HepG2 (cell line): ENCODE results near the gene USP2. TPM values are rescaled to one million over a fixed set of nuclear protein-coding genes. Genes with fewer than 3 reads are reported as not detected.
A peak's percentile ranks its signal among the peaks of the same experiment; 100 is the strongest.

ENCODE experiments used
- ATAC-seq: fragments of 200-7000 bp; cut with Tn5 transposase; 3 replicates; pipeline ENCODE4 v1.9.1; 2020; ENCODE audit warnings: mild to moderate bottlenecking, moderate library complexity
- BruUV-seq: library from RNA; stranded (reverse); fragments of 400-500 nt; replicated peaks from 2 replicates; lab custom pipeline; 2021; lab: Mats Ljungman, UMichigan
- CTCF ChIA-PET: fragments of 300-600 bp; formaldehyde crosslinking; extraction: SDS; loops from one replicate; lab custom pipeline; 2021; ENCODE audit warnings: low total read pairs, inconsistent platforms, low intra/inter-chr PET ratio; lab: Yijun Ruan, JAX
- POLR2A ChIA-PET: fragments of 350-600 bp; sonication (Branson Sonifier 250); formaldehyde crosslinking; loops from one replicate; lab custom pipeline; 2020; ENCODE audit warnings: antibody characterized with exemption, inconsistent platforms; lab: Yijun Ruan, JAX
- DNase-seq: peaks from one replicate; pipeline ENCODE4 v3.0.0-alpha.2; 2015; ENCODE audit warnings: low spot score
- FAIRE-seq: peaks from 3 replicates; lab custom pipeline; 2011; peaks lifted over from hg19 to GRCh38; lab: Jason Lieb, UNC
- H2AFZ ChIP-seq: one replicate; pipeline ENCODE4 v1.6.1; 2011; ENCODE audit warnings: low read length, inconsistent platforms
- H3K27ac ChIP-seq: fragments of 300-600 bp; 3 replicates; pipeline ENCODE4 v1.8.0; 2011; ENCODE audit warnings: mixed run types, mild to moderate bottlenecking, mixed read lengths, low read length, inconsistent platforms; ENCODE audit not compliant: insufficient read depth; ENCODE audit errors: extremely low read length
- H3K27me3 ChIP-seq, 2 experiments: fragments of 200-600 bp in 1 of 2; 2 replicates in 1 of 2; 3 replicates in 1 of 2; pipeline versions ENCODE4 v1.6.0 to v1.8.0; 2011; ENCODE audit warnings: low read length in 2 of 2, mild to moderate bottlenecking in 2 of 2, moderate library complexity in 2 of 2, inconsistent platforms in 1 of 2; ENCODE audit not compliant: insufficient read depth in 2 of 2, control insufficient read depth in 1 of 2
- H3K36me3 ChIP-seq, 2 experiments: fragments of 200-600 bp in 1 of 2; replicated peaks in 1 of 2; 2 replicates in 1 of 2; 3 replicates in 1 of 2; pipeline versions ENCODE4 v1.5.1 to v1.8.0; 2011; ENCODE audit warnings: low read length in 2 of 2, inconsistent platforms in 1 of 2; ENCODE audit not compliant: insufficient read depth in 2 of 2, control insufficient read depth in 1 of 2
- H3K4me1 ChIP-seq: 2 replicates; pipeline ENCODE4 v1.5.1; 2012; ENCODE audit warnings: low read length, inconsistent platforms; ENCODE audit not compliant: insufficient read depth
- H3K4me2 ChIP-seq: 2 replicates; pipeline ENCODE4 v1.6.0; 2011; ENCODE audit warnings: low read depth, low read length, inconsistent platforms
- H3K4me3 ChIP-seq, 3 experiments: fragments of 200-600 bp in 1 of 3; sonication (generic), shearing (Covaris generic) in 1 of 3; replicated peaks in 1 of 3; 2 replicates each; pipeline ENCODE4 v1.5.1; 2011 to 2016; ENCODE audit warnings: low read length in 3 of 3, inconsistent platforms in 2 of 3, low read depth in 2 of 3, mild to moderate bottlenecking in 2 of 3, control low read depth in 1 of 3, mixed read lengths in 1 of 3; ENCODE audit not compliant: insufficient read depth in 1 of 3
- H3K79me2 ChIP-seq: one replicate; pipeline ENCODE4 v1.6.1; 2011; ENCODE audit warnings: low read length, inconsistent platforms; ENCODE audit not compliant: insufficient read depth
- H3K9ac ChIP-seq: 2 replicates; pipeline ENCODE4 v1.6.0; 2011; ENCODE audit warnings: mild to moderate bottlenecking, low read depth, low read length, inconsistent platforms; ENCODE audit not compliant: insufficient read depth
- H3K9me3 ChIP-seq: 2 replicates; pipeline ENCODE4 v1.5.1; 2012; ENCODE audit warnings: mild to moderate bottlenecking, low read length
- H4K20me1 ChIP-seq: 2 replicates; pipeline ENCODE4 v1.6.0; 2011; ENCODE audit warnings: inconsistent platforms, mild to moderate bottlenecking, low read length, moderate library complexity; ENCODE audit not compliant: insufficient read depth
- HDAC6 ChIP-seq: fragments of 200-600 bp; sonication (generic); IDR thresholded peaks from 2 replicates; pipeline ENCODE4 v1.7.0; 2017; ENCODE audit warnings: mild to moderate bottlenecking, antibody characterized with exemption, low read length, low read depth
- MATR3 ChIP-seq: sonication (generic); formaldehyde crosslinking; IDR thresholded peaks from 2 replicates; pipeline ENCODE4 v1.4.0; 2020; ENCODE audit warnings: missing genetic modification reagents
- PAF1 ChIP-seq: IDR thresholded peaks from 2 replicates; pipeline ENCODE4 v1.6.1; 2016; ENCODE audit warnings: missing genetic modification reagents, missing compliant biosample characterization
- PHF21A ChIP-seq: sonication (generic); formaldehyde crosslinking; IDR thresholded peaks from 2 replicates; pipeline ENCODE4 v1.5.0; 2020; ENCODE audit warnings: mild to moderate bottlenecking, missing genetic modification reagents
- RFX5 ChIP-seq: IDR thresholded peaks from 2 replicates; pipeline ENCODE4 v1.6.1; 2011; ENCODE audit warnings: low read depth, low read length, improper control_type of control experiment
- SOX6 ChIP-seq, 2 experiments: fragments of 450-650 bp in 1 of 2; sonication (generic) in 1 of 2; formaldehyde crosslinking in 1 of 2; IDR thresholded peaks; 2 replicates each; pipeline versions ENCODE4 v1.4.0 to v1.6.1; 2017 to 2020; ENCODE audit warnings: antibody characterized with exemption in 1 of 2, mild to moderate bottlenecking in 1 of 2, missing genetic modification reagents in 1 of 2
- ZNF629 ChIP-seq: sonication (generic); formaldehyde crosslinking; conservative IDR thresholded peaks from 2 replicates; pipeline ENCODE4 v1.5.0; 2020; ENCODE audit warnings: missing genetic modification reagents
- ZSCAN20 ChIP-seq: sonication (generic); formaldehyde crosslinking; IDR thresholded peaks from 2 replicates; pipeline ENCODE4 v1.4.0; 2020; ENCODE audit warnings: missing genetic modification reagents, mild to moderate bottlenecking, borderline replicate concordance
- ZSCAN31 ChIP-seq: sonication (generic); formaldehyde crosslinking; IDR thresholded peaks from 2 replicates; pipeline ENCODE4 v1.5.0; 2020; ENCODE audit warnings: low read depth, mild to moderate bottlenecking, missing genetic modification reagents
- WGBS: methylation state at CpG from one replicate; pipeline ENCODE4 v1.1.6; 2017; ENCODE audit warnings: low lambda C conversion rate; 5-methylcytosine and 5-hydroxymethylcytosine counted together
- in situ Hi-C: cut with HindIII; loops from 2 replicates; pipeline ENCODE4 v1.10.0; 2017; ENCODE audit warnings: low pct_unique_long_range_greater_than_20kb; ENCODE audit not compliant: extremely low pct_ligation_motif_present
- intact Hi-C: fragments of 100-400 bp; cut with micrococcal nuclease; formaldehyde crosslinking; loops from one replicate; pipeline ENCODE4 v1.10.0; 2022; ENCODE audit not compliant: unreplicated experiment
- polyA plus RNA-seq, 8 experiments: library from polyadenylated mRNA; depleted of rRNA in 3 of 8; stranded (reverse) in 7 of 8; unstranded in 1 of 8; fragments of >200 nt; fragmentation: Illumina TruSeq in 4 of 8; extraction: Trizol in 4 of 8; gene quantifications; 2 replicates each; pipeline versions ENCODE4 v1.2.1 to v1.2.3, GENCODE V29; 2011 to 2016; ENCODE audit warnings: low read depth in 4 of 8, missing spikeins in 1 of 8, mixed read lengths in 1 of 8; ENCODE audit not compliant: insufficient read depth in 1 of 8
- total RNA-seq, 5 experiments: library from RNA; depleted of rRNA; stranded (reverse); fragments of >200 nt; fragmentation: Illumina TruSeq; extraction: Trizol; gene quantifications; 2 replicates each; pipeline ENCODE4 v1.2.3, GENCODE V29; 2016; ENCODE audit warnings: low read depth in 1 of 5

Gene USP2
- total and polyA plus RNA-seq, 2 of the 13 experiments (the other 11 are each of a cell fraction or from before 2014, with no cell fraction given), result 2.5 to 6.0 TPM

- TF ChIP-seq ZNF629 (CRISPR knock-in tag) (no peak), RFX5 (no peak), ZSCAN20 (CRISPR knock-in tag) (no peak)
Measured at GRCh38 chr11:119329320-119329719, 52.2 kb downstream of the USP2 start (continued).

GRCh38 chr11:119324189-119324588 lies 57.3 kb downstream of the USP2 start:
- H4K20me1 ChIP-seq, result no peaks in the 10 kb centered on the region
- ATAC-seq (no peak), FAIRE-seq (no peak), DNase-seq (no peak)
- peaks cover 51% of the 10 kb centered on the region for H3K4me1 ChIP-seq
- no peaks in the 10 kb centered on the region; a peak in 1 of 5 replicates for H3K27me3 ChIP-seq
- WGBS, result 27% methylated on average over 4 of the region's 4 CpGs
- TF ChIP-seq ZSCAN31 (CRISPR knock-in tag), result no peak
- TF ChIP-seq PAF1 (CRISPR knock-in tag), result no peak
- TF ChIP-seq HDAC6, result no peak
- TF ChIP-seq SOX6 (IDR thresholded peaks at IDR 0.05), result no peak
- TF ChIP-seq SOX6 (CRISPR knock-in tag; IDR thresholded peaks at IDR 0.05), result no peak
- 0 out of 2 replicates have a peak, but pooled peaks have one; percentile 0 for TF ChIP-seq PHF21A (CRISPR knock-in tag)
- no peak for TF ChIP-seq MATR3
- no peaks in the 10 kb centered on the region for H3K9me3 ChIP-seq
- BruUV-seq, result no TSS peak
- H2AFZ ChIP-seq, result peak overlapping the region; percentile 61
- ChIA-PET POLR2A (no interaction called here), CTCF (no interaction called here)
- H3K27ac ChIP-seq, result no peak overlapping the region
- no peaks in the 10 kb centered on the region for H3K79me2 ChIP-seq
- no peak overlapping the region for H3K9ac ChIP-seq
- in situ Hi-C loops (no loop called here), intact Hi-C loops (loop anchor here (10.0 kb wide), 1 partner anchor 119 kb away; the partner anchor contains the start of gene CBL)
- H3K4me2 ChIP-seq, result no peak overlapping the region
- no peaks in the 10 kb centered on the region for H3K36me3 ChIP-seq
- no peak overlapping the region for H3K4me3 ChIP-seq
